GM18868 (cell line): ENCODE data around the gene R3HCC1L.
A peak's percentile ranks its signal among the peaks of the same experiment; 100 is the strongest.
"Not testable (repeated sequence)": the region's sequence is repeated elsewhere in the genome, so short reads cannot be mapped to it uniquely, and the experiment has no call there.

Source experiments
- ATAC-seq: cut with Tn5 transposase; IDR thresholded peaks from one replicate; pipeline ENCODE4 v1.9.1; 2021; ENCODE audit warnings: mild to moderate bottlenecking, moderate library complexity; ENCODE audit not compliant: unreplicated experiment

R3HCC1L gene

GRCh38 chr10:98128802-98129201 is 5.7 kb upstream of the R3HCC1L start:
- ATAC-seq, result no peak

- ATAC-seq, result no peak
Measured at GRCh38 chr10:98131619-98132018, 2.8 kb upstream of the R3HCC1L start.

GRCh38 chr10:98133075-98133752 is 1.2 kb upstream of the R3HCC1L start:
- ATAC-seq, result peak; percentile 34

GRCh38 chr10:98134117-98134430 is 383 bp upstream of the R3HCC1L start:
- no peak for ATAC-seq

- peak; percentile 0 for ATAC-seq
Measured at GRCh38 chr10:98135222-98135899, 904 bp downstream of the R3HCC1L start.

GRCh38 chr10:98136775-98137174 is 2.3 kb downstream of the R3HCC1L start:
- ATAC-seq, result not testable (repeated sequence)

- ATAC-seq, result no peak
Measured at GRCh38 chr10:98138031-98138430, 3.6 kb downstream of the R3HCC1L start.

- no peak for ATAC-seq
Measured at GRCh38 chr10:98139431-98139830, 5.0 kb downstream of the R3HCC1L start.

GRCh38 chr10:98141484-98142073 is 7.1 kb downstream of the R3HCC1L start:
- no peak for ATAC-seq

GRCh38 chr10:98144985-98145384 is 10.5 kb downstream of the R3HCC1L start:
- no peak for ATAC-seq

GRCh38 chr10:98149858-98150257 is 15.4 kb downstream of the R3HCC1L start:
- no peak for ATAC-seq

GRCh38 chr10:98150544-98150943 is 16.1 kb downstream of the R3HCC1L start:
- ATAC-seq, result no peak

- ATAC-seq, result not testable (repeated sequence)
Measured at GRCh38 chr10:98152778-98153177, 18.3 kb downstream of the R3HCC1L start.

- ATAC-seq, result not testable (repeated sequence)
Measured at GRCh38 chr10:98153213-98153958, 18.9 kb downstream of the R3HCC1L start.

- ATAC-seq, result no peak
Measured at GRCh38 chr10:98154076-98154475, 19.6 kb downstream of the R3HCC1L start.

GRCh38 chr10:98158576-98158975 is 24.1 kb downstream of the R3HCC1L start:
- ATAC-seq, result no peak

GRCh38 chr10:98163941-98164340 is 29.5 kb downstream of the R3HCC1L start:
- ATAC-seq, result no peak

GRCh38 chr10:98167191-98167590 is 32.7 kb downstream of the R3HCC1L start:
- no peak for ATAC-seq

- peak; percentile 70 for ATAC-seq
Measured at GRCh38 chr10:98168147-98168546, 33.7 kb downstream of the R3HCC1L start.

GRCh38 chr10:98168766-98169165 is 34.3 kb downstream of the R3HCC1L start:
- ATAC-seq, result no peak

GRCh38 chr10:98169379-98169778 is 34.9 kb downstream of the R3HCC1L start:
- ATAC-seq, result peak; percentile 48
